ENCODE measurements around the gene SRP68. TPM values are rescaled to one million over a fixed set of nuclear protein-coding genes. Genes with fewer than 3 reads are reported as not detected.

Gene SRP68
- total RNA-seq (10 to 100 TPM; 80.4 to 89.2 TPM), total RNA-seq (34.4 to 59.0 reads per million in 2 donors)

- H3K4me1 Mint-ChIP-seq = peaks cover 25% of the 10 kb centered on the region
- H3K27me3 Mint-ChIP-seq = peaks cover 28% of the 10 kb centered on the region
- DNase-seq (peak; percentile 69 to 72 (median 71)), ATAC-seq (peak; percentile 90)
- H3K36me3 Mint-ChIP-seq (ENCODE audit: low read depth) = peaks cover 7% of the 10 kb centered on the region
- peak within 1 kb of the TSS; percentile 98 for H3K27ac Mint-ChIP-seq
- no peaks in the 10 kb centered on the region for H3K9me3 ChIP-seq (ENCODE audit: control insufficient read depth, low read length, poor library complexity, severe bottlenecking)
- peak within 1 kb of the TSS; percentile 94 for H3K4me3 Mint-ChIP-seq
Measured at GRCh38 chr17:76072148-76072858, at the start of gene SRP68. TSS of gene SRP68 (minus strand) at chr17:76072517. CDS start at chr17:76072491, 26 bp downstream.

GRCh38 chr17:76121932-76122430 lies 49.7 kb upstream of the SRP68 start:
- peak; percentile 14 for ATAC-seq
- no peaks in the 10 kb centered on the region for H3K36me3 Mint-ChIP-seq (ENCODE audit: low read depth)
- H3K27ac Mint-ChIP-seq = peak overlapping the region; percentile 81
- no peak for DNase-seq
- H3K4me1 Mint-ChIP-seq = peaks cover 2% of the 10 kb centered on the region
- H3K27me3 Mint-ChIP-seq = no peaks in the 10 kb centered on the region
- H3K9me3 ChIP-seq (ENCODE audit: control insufficient read depth, low read length, poor library complexity, severe bottlenecking) = no peaks in the 10 kb centered on the region
- H3K4me3 Mint-ChIP-seq = peak overlapping the region; percentile 77

GRCh38 chr17:76120658-76121008 lies 48.3 kb upstream of the SRP68 start:
- no peaks in the 10 kb centered on the region for H3K9me3 ChIP-seq (ENCODE audit: control insufficient read depth, low read length, poor library complexity, severe bottlenecking)
- peak overlapping the region; percentile 29 for H3K27ac Mint-ChIP-seq
- ATAC-seq = no peak
- no peaks in the 10 kb centered on the region for H3K27me3 Mint-ChIP-seq
- DNase-seq = no peak
- no peaks in the 10 kb centered on the region for H3K36me3 Mint-ChIP-seq (ENCODE audit: low read depth)
- H3K4me3 Mint-ChIP-seq = peak overlapping the region; percentile 79
- peaks cover 2% of the 10 kb centered on the region for H3K4me1 Mint-ChIP-seq

- ATAC-seq (no peak), DNase-seq (no peak)
- Mint-ChIP-seq H3K4me3 (no peak overlapping the region), H3K27me3 (no peaks in the 10 kb centered on the region), H3K4me1 (peaks cover 2% of the 10 kb centered on the region), H3K27ac (no peak overlapping the region), H3K36me3 (ENCODE audit: low read depth) (no peaks in the 10 kb centered on the region)
- H3K9me3 ChIP-seq (ENCODE audit: control insufficient read depth, low read length, poor library complexity, severe bottlenecking) = no peaks in the 10 kb centered on the region
Measured at GRCh38 chr17:76119409-76120371, 47.4 kb upstream of the SRP68 start.

GRCh38 chr17:76115138-76115754 lies 42.9 kb upstream of the SRP68 start:
- no peak for DNase-seq
- no peak for ATAC-seq
- no peaks in the 10 kb centered on the region for H3K9me3 ChIP-seq (ENCODE audit: control insufficient read depth, low read length, poor library complexity, severe bottlenecking)
- Mint-ChIP-seq H3K27me3 (no peaks in the 10 kb centered on the region), H3K4me3 (no peak overlapping the region), H3K4me1 (no peaks in the 10 kb centered on the region), H3K36me3 (ENCODE audit: low read depth) (no peaks in the 10 kb centered on the region), H3K27ac (no peak overlapping the region)

- Mint-ChIP-seq H3K27me3 (no peaks in the 10 kb centered on the region), H3K4me3 (no peak overlapping the region), H3K27ac (peak overlapping the region; percentile 19), H3K36me3 (ENCODE audit: low read depth) (no peaks in the 10 kb centered on the region), H3K4me1 (no peaks in the 10 kb centered on the region)
- H3K9me3 ChIP-seq (ENCODE audit: control insufficient read depth, low read length, poor library complexity, severe bottlenecking) = no peaks in the 10 kb centered on the region
- ATAC-seq (no peak), DNase-seq (no peak)
Measured at GRCh38 chr17:76111956-76112355, 39.6 kb upstream of the SRP68 start.

- DNase-seq (no peak), ATAC-seq (no peak)
- H3K9me3 ChIP-seq (ENCODE audit: control insufficient read depth, low read length, poor library complexity, severe bottlenecking) = no peaks in the 10 kb centered on the region
- peaks cover 2% of the 10 kb centered on the region for H3K36me3 Mint-ChIP-seq (ENCODE audit: low read depth)
- H3K27me3 Mint-ChIP-seq = no peaks in the 10 kb centered on the region
- no peak overlapping the region for H3K4me3 Mint-ChIP-seq
- H3K4me1 Mint-ChIP-seq = peaks cover 11% of the 10 kb centered on the region
- H3K27ac Mint-ChIP-seq = no peak overlapping the region
Measured at GRCh38 chr17:76107509-76107908, 35.2 kb upstream of the SRP68 start.

GRCh38 chr17:76106703-76107102 lies 34.4 kb upstream of the SRP68 start:
- no peaks in the 10 kb centered on the region for H3K9me3 ChIP-seq (ENCODE audit: control insufficient read depth, low read length, poor library complexity, severe bottlenecking)
- H3K27me3 Mint-ChIP-seq = no peaks in the 10 kb centered on the region
- H3K4me3 Mint-ChIP-seq = no peak overlapping the region
- H3K4me1 Mint-ChIP-seq = peaks cover 12% of the 10 kb centered on the region
- ATAC-seq (no peak), DNase-seq (no peak)
- no peak overlapping the region for H3K27ac Mint-ChIP-seq
- peaks cover 2% of the 10 kb centered on the region for H3K36me3 Mint-ChIP-seq (ENCODE audit: low read depth)

GRCh38 chr17:76104896-76105231 lies 32.5 kb upstream of the SRP68 start:
- peaks cover 18% of the 10 kb centered on the region for H3K4me1 Mint-ChIP-seq
- peaks cover 4% of the 10 kb centered on the region for H3K36me3 Mint-ChIP-seq (ENCODE audit: low read depth)
- H3K27ac Mint-ChIP-seq = peak overlapping the region; percentile 92
- ATAC-seq (no peak), DNase-seq (no peak)
- H3K9me3 ChIP-seq (ENCODE audit: control insufficient read depth, low read length, poor library complexity, severe bottlenecking) = no peaks in the 10 kb centered on the region
- H3K27me3 Mint-ChIP-seq = no peaks in the 10 kb centered on the region
- H3K4me3 Mint-ChIP-seq = no peak overlapping the region

- Mint-ChIP-seq H3K4me1 (peaks cover 19% of the 10 kb centered on the region), H3K27ac (peak overlapping the region; percentile 92), H3K36me3 (ENCODE audit: low read depth) (peaks cover 5% of the 10 kb centered on the region), H3K4me3 (peak overlapping the region; percentile 97), H3K27me3 (no peaks in the 10 kb centered on the region)
- no peak for ATAC-seq
- no peaks in the 10 kb centered on the region for H3K9me3 ChIP-seq (ENCODE audit: control insufficient read depth, low read length, poor library complexity, severe bottlenecking)
- DNase-seq = no peak
Measured at GRCh38 chr17:76104140-76104895, 32.0 kb upstream of the SRP68 start.

GRCh38 chr17:76103274-76104139 lies 31.2 kb upstream of the SRP68 start, which contains the start of gene EXOC7:
TSS of gene EXOC7 (minus strand) at chr17:76103787. CDS start at chr17:76103692, 95 bp downstream.
- no peaks in the 10 kb centered on the region for H3K9me3 ChIP-seq (ENCODE audit: control insufficient read depth, low read length, poor library complexity, severe bottlenecking)
- Mint-ChIP-seq H3K4me1 (peaks cover 19% of the 10 kb centered on the region), H3K27me3 (no peaks in the 10 kb centered on the region), H3K4me3 (peak within 1 kb of the TSS; percentile 97), H3K27ac (peak within 1 kb of the TSS; percentile 92), H3K36me3 (ENCODE audit: low read depth) (peaks cover 5% of the 10 kb centered on the region)
- peak; percentile 89 to 91 (median 89) for DNase-seq
- peak; percentile 94 for ATAC-seq

GRCh38 chr17:76102944-76103273 lies 30.6 kb upstream of the SRP68 start:
- H3K9me3 ChIP-seq (ENCODE audit: control insufficient read depth, low read length, poor library complexity, severe bottlenecking) = no peaks in the 10 kb centered on the region
- DNase-seq = no peak
- H3K27me3 Mint-ChIP-seq = no peaks in the 10 kb centered on the region
- H3K27ac Mint-ChIP-seq = peak overlapping the region; percentile 92
- peak overlapping the region; percentile 97 for H3K4me3 Mint-ChIP-seq
- H3K4me1 Mint-ChIP-seq = peaks cover 19% of the 10 kb centered on the region
- H3K36me3 Mint-ChIP-seq (ENCODE audit: low read depth) = peaks cover 5% of the 10 kb centered on the region
- no peak for ATAC-seq
